ENCODE measurements around the gene OR7D4.
"Not testable (repeated sequence)": the region's sequence is repeated elsewhere in the genome, so short reads cannot be mapped to it uniquely, and the experiment has no call there.

The OR7D4 gene

DNA sequence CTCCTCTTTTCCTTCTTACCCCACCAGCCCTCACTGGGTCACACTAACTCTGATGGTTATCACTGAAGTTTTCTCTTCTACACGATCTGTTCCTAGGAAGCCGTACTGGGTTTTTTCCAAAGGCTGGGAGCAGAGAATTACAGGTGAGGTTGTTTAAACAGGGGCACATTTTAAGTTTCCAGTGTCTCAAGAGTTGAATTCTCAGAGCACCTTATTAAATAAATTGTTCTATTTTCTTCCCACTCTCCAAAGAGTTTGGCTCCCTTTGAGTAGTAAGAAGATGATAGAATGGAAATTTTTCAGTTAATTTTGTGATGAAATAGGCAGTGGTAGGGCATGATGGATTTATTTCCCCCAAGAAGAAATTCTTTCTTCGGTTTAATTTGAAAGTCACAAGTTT is at the start of gene OR7D4:
Gene OR7D4 (minus strand): TSS at position 101 of the 400 bp plus-strand sequence. CDS start 4,752 bp downstream, outside the sequence.
- TF ChIP-seq, protein P1, sequence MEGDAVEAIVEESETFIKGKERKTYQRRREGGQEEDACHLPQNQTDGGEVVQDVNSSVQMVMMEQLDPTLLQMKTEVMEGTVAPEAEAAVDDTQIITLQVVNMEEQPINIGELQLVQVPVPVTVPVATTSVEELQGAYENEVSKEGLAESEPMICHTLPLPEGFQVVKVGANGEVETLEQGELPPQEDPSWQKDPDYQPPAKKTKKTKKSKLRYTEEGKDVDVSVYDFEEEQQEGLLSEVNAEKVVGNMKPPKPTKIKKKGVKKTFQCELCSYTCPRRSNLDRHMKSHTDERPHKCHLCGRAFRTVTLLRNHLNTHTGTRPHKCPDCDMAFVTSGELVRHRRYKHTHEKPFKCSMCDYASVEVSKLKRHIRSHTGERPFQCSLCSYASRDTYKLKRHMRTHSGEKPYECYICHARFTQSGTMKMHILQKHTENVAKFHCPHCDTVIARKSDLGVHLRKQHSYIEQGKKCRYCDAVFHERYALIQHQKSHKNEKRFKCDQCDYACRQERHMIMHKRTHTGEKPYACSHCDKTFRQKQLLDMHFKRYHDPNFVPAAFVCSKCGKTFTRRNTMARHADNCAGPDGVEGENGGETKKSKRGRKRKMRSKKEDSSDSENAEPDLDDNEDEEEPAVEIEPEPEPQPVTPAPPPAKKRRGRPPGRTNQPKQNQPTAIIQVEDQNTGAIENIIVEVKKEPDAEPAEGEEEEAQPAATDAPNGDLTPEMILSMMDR (IDR thresholded peaks at IDR 0.05; ENCODE audit: insufficient read depth, low read depth, low read length, missing control alignments) = no peak
- no peak for DNase-seq (ENCODE audit: low read depth)
- no peak within 1 kb of the TSS for H3K4me3 ChIP-seq (ENCODE audit: low read depth, low read length)

DNA sequence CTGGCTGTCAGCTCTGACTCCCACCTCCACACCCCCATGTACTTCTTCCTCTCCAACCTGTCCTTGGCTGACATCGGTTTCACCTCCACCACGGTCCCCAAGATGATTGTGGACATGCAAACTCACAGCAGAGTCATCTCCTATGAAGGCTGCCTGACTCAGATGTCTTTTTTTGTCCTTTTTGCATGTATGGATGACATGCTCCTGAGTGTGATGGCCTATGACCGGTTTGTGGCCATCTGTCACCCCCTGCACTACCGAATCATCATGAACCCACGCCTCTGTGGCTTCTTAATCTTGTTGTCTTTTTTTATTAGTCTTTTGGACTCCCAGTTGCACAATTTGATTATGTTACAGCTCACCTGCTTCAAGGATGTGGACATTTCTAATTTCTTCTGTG is 31.8 kb upstream of the OR7D4 start:
- H3K4me3 ChIP-seq (ENCODE audit: low read depth, low read length) = no peak overlapping the region
- DNase-seq (ENCODE audit: low read depth) = no peak
- TF ChIP-seq, protein P1 (IDR thresholded peaks at IDR 0.05; ENCODE audit: insufficient read depth, low read depth, low read length, missing control alignments) = no peak

DNA sequence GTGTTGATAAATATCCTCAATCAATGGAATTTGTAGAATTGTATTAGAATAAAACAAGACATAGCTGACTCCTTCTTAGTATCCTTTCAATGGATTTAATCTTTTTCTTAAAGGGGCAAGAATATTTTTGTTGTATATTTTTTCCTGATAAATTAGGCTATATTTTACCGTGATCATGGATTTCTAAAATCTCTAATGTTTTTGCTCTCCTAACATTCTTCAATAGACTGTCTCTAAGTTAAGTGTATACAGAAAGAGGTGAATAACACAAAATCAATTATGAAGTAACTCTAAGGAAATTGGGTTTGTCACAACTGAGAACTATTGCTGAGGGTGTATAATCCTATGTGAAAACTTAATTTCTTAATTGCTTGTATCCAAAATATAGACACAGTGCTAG is 31.2 kb upstream of the OR7D4 start, which contains the start of gene OR7E24:
Gene OR7E24 (plus strand): TSS at position 301 of the 400 bp plus-strand sequence. CDS start 114 bp downstream, outside the sequence.
- TF ChIP-seq, protein P1 (IDR thresholded peaks at IDR 0.05; ENCODE audit: insufficient read depth, low read depth, low read length, missing control alignments) = no peak
- no peak within 1 kb of the TSS for H3K4me3 ChIP-seq (ENCODE audit: low read depth, low read length)
- DNase-seq (ENCODE audit: low read depth) = no peak

DNA sequence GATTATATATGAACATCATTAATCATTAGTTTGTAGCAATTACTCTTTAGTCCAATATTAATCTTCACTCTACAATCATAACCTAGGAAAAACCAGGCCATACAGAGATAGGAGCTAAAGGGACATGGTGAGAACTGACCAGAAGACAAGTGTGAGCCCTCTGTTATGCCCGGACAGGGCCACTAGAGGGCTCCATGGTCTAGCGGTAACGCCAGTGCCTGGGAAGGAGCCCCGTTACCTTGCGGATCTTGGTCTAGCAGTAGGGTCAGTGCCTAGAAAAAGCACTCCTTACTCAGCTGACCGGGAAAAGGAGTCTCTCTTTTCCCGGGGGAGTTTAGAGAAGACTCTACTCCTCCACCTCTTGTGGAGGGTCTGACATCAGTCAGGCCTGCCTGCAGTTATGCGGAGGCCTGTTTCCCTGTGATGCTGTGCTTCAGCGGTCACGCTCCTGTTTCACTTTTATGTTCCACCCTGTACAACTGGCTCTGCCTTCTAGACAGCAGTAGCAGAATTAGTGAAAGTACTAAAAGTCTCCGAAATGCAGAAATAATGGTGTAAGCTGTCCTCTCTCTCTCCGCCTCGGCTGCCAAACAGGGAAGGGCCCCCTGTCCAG is 13.8 kb downstream of the OR7D4 start:
- peak overlapping the region; percentile 32 for H3K4me3 ChIP-seq (ENCODE audit: low read depth, low read length)
- TF ChIP-seq, protein P1 (IDR thresholded peaks at IDR 0.05; ENCODE audit: insufficient read depth, low read depth, low read length, missing control alignments) = peak; percentile 85

DNA sequence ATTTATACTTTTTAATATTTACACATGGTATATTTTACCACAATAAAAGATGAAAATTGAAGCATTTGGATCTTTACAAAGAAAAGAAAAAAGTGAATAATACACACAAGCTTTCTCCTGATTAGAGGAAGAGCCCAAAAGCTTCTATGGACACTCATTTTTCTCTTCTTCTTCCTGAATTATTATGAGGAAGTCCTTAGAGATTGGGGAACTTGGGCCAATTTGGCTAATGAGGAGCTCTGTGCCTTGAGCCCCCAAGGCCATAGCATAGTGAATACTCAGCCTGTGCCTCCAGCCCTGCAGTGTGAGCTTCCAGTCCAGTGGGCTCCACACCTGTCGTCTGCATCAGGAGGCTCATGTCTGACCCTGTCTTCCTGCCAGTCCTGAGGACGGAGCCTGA is 21.3 kb downstream of the OR7D4 start:
- DNase-seq (ENCODE audit: low read depth) = not testable (repeated sequence)

More for the DNA sequence above, 13.8 kb downstream of the OR7D4 start:
- DNase-seq (ENCODE audit: low read depth) = peak; percentile 68

DNA sequence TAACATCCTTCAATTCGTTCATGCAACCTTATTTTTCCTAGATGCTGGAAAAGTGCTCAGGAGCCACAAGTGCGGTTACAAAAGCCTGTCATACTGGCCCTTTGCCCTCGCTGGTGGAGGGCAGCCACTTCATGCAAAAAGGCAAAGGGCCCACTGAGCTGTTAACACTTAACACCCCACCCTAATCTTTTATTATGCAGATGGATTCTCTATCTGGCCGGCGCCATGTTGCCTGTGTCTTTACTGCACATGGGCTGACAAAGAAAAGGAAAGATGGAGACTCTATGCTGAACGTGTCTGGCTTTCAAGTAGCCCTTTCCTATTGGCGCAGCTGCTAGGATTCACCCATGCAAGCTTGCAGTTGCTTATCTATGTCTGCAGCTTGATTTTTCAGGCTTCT is 29.9 kb downstream of the OR7D4 start:
- TF ChIP-seq, protein P1 (IDR thresholded peaks at IDR 0.05; ENCODE audit: insufficient read depth, low read depth, low read length, missing control alignments) = no peak
- H3K4me3 ChIP-seq (ENCODE audit: low read depth, low read length) = no peak overlapping the region
- no peak for DNase-seq (ENCODE audit: low read depth)

More for the DNA sequence above, 21.3 kb downstream of the OR7D4 start:
- not testable (repeated sequence) for H3K4me3 ChIP-seq (ENCODE audit: low read depth, low read length)

DNA sequence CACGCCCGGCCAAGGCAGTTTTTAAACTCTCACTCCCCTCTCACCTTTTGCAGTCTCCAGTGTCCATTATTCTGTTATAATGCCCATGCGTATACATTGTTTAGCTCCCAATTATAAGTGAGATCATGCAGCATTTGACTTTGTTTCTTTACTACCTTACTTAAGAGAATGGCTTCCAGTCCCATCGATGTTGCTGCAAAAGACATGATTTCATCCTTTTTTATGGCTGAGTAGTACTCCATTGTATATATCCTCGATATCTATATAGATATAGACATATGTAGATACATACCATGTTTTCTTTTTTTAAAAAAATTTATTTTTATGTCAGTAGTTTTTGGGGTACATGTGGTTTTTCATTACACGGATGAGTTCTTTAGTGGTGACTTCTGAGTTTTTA is 32.2 kb downstream of the OR7D4 start:
- TF ChIP-seq, protein P1 (IDR thresholded peaks at IDR 0.05; ENCODE audit: insufficient read depth, low read depth, low read length, missing control alignments) = no peak
- no peak for DNase-seq (ENCODE audit: low read depth)
- no peak overlapping the region for H3K4me3 ChIP-seq (ENCODE audit: low read depth, low read length)
